Thoracic aorta endothelial cell (primary cell): Measurements from ENCODE around the gene NFYC. TPM values are rescaled to one million over a fixed set of nuclear protein-coding genes. Genes with fewer than 3 reads are reported as not detected.

Experiments used
- small RNA-seq: library from RNA; depleted of rRNA; stranded (forward); fragments of <200 nt; gene quantifications from one replicate; pipeline ENCODE3, GENCODE V24; 2012
- total RNA-seq: library from RNA; depleted of rRNA; stranded (reverse); fragments of >200 nt; gene quantifications from 2 replicates; pipeline ENCODE4 v1.2.3, GENCODE V29; 2012

The NFYC gene
- 19.7 and 24.3 TPM in 2 replicates for total RNA-seq

GRCh38 chr1:40691538-40692428 is at the start of gene NFYC:
NFYC (plus strand) TSS chr1:40691704; CDS start chr1:40738844, 47,140 bp downstream.

GRCh38 chr1:40665335-40666171 is 26.0 kb upstream of the NFYC start, which contains the start of gene RIMS3:
RIMS3 (minus strand) TSS chr1:40665682; CDS start chr1:40641925, 23,757 bp downstream.

GRCh38 chr1:40783001-40783905 is 91.7 kb downstream of the NFYC start, which contains the start of gene KCNQ4:
KCNQ4 (plus strand) TSS chr1:40783787; CDS start chr1:40784094, 307 bp downstream.

Small RNA genes within 50 kb of the gene (small RNA-seq; reads per million reads assigned to genes)
- gene MIR30C1 (8.3 reads per million, percentile 90 among the genes with 10 or more reads in this experiment), gene MIR30E (1,671 reads per million, percentile 100 among the genes with 10 or more reads in this experiment), gene RN7SL326P (not detected)

Other genes starting within 250 kb of the NFYC start
- 3.7 and 4.5 TPM in 2 replicates for gene ZFP69B, start 241.2 kb upstream of the NFYC start, total RNA-seq
- 2.3 and 3.4 TPM in 2 replicates for gene ZFP69, start 214.4 kb upstream of the NFYC start, total RNA-seq
- 9.7 and 11.0 TPM in 2 replicates for gene EXO5, start 182.9 kb upstream of the NFYC start, total RNA-seq
- 5.0 and 6.1 TPM in 2 replicates for gene ZNF684, start 160.1 kb upstream of the NFYC start, total RNA-seq
- gene RIMS3, start 26.0 kb upstream of the NFYC start, total RNA-seq, result 0.13 and 0.22 TPM in 2 replicates
- gene KCNQ4, start 92.1 kb downstream of the NFYC start, total RNA-seq, result 0.07 and 0.13 TPM in 2 replicates
- gene CITED4, start 170.7 kb downstream of the NFYC start, total RNA-seq, result 3.7 and 5.2 TPM in 2 replicates